Spleen (tissue), 7 donors: ENCODE results near the gene RAPGEFL1.

Source experiments
- CTCF ChIP-seq, 11 experiments: fragments of 200-600 bp in 7 of 11; fragments of 450-650 bp in 4 of 11; sonication (generic) in 4 of 11; IDR thresholded peaks in 8 of 11; conservative IDR thresholded peaks in 3 of 11; 1 replicate in 7 of 11; 2 replicates in 4 of 11; pipeline versions ENCODE4 v1.4.0 to v1.8.0; 2016 to 2021; ENCODE audit warnings: antibody characterized with exemption in 11 of 11, inconsistent platforms in 4 of 11, mild to moderate bottlenecking in 1 of 11
- POLR2A ChIP-seq, 3 donors: fragments of 450-650 bp; IDR thresholded peaks; one replicate each; pipeline ENCODE4 v1.5.1; 2017; ENCODE audit warnings: antibody characterized with exemption in 3 of 3, mild to moderate bottlenecking in 1 of 3
- POLR2AphosphoS5 ChIP-seq, 3 donors: sonication (generic); formaldehyde crosslinking; IDR thresholded peaks; one replicate each; pipeline ENCODE4 v1.5.1; 2017; ENCODE audit warnings: antibody characterized with exemption in 3 of 3
- donor health status: DM: no; HTN: no; CAD: no; lungs with moderate emphysema.
- donor health status: DM: no; HTN: no; CAD: no.
- donor health status: DM: no; HTN: no; CAD: no.

- no peak for TF ChIP-seq POLR2A (IDR thresholded peaks at IDR 0.05)
- TF ChIP-seq CTCF (IDR thresholded peaks at IDR 0.05 in 8 of 11, conservative IDR thresholded peaks at IDR 0.05 in 3 of 11) = no peak
- TF ChIP-seq POLR2AphosphoS5 (IDR thresholded peaks at IDR 0.05) = no peak
Measured at GRCh38 chr17:40241252-40241834, 64.1 kb downstream of the RAPGEFL1 start.
